ENCODE measurements around the gene MYPN. TPM values are rescaled to one million over a fixed set of nuclear protein-coding genes. Genes with fewer than 3 reads are reported as not detected.
"Not testable (repeated sequence)": the region's sequence is repeated elsewhere in the genome, so short reads cannot be mapped to it uniquely, and the experiment has no call there.

The MYPN gene
- total RNA-seq, 2 donors from 2014 or later: 0.07 to 0.27 TPM

DNA sequence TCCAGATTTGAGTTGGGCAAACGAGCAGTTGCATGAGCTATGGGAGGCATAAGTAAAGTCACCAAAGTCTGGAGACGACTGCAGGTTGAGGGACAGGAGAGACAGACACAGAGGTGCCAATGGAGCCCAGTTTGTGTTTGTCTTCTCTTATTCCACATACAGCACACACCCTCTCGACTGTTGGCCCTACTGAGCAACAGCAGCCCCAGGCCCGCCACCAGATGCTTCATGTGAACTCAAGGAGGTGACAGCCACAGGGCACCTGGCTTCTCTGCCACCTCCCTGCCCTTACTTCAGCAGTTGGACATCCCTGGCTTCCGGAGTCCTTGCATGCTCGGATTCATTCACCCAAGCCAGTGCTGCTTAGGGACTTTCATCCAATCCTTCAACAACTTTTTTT lies 129.1 kb downstream of the MYPN start:
- TF ChIP-seq CTCF (IDR thresholded peaks at IDR 0.05): no peak
- intact Hi-C loops (cut with DNase I): no loop called here
- H3K36me3 ChIP-seq: no peaks in the 10 kb centered on the region

GRCh38 chr10:68239069-68239468 lies 129.8 kb downstream of the MYPN start:
- Histone ChIP-seq H3K36me3 (no peaks in the 10 kb centered on the region), H3K4me1 (no peaks in the 10 kb centered on the region), H3K27me3 (no peaks in the 10 kb centered on the region), H3K9ac (ENCODE audit: low read depth in 2 of 2, low read length in 2 of 2) (no peak overlapping the region), H3K9me3 (no peaks in the 10 kb centered on the region), H3K27ac (no peak overlapping the region), H3K4me3 (no peak overlapping the region)
- intact Hi-C loops (cut with DNase I): no loop called here
- TF ChIP-seq CTCF (IDR thresholded peaks at IDR 0.05): no peak
- no peak for DNase-seq

More for the DNA sequence above, 129.1 kb downstream of the MYPN start:
- DNase-seq: no peak
- Histone ChIP-seq H3K9me3 (no peaks in the 10 kb centered on the region), H3K4me1 (no peaks in the 10 kb centered on the region), H3K27me3 (no peaks in the 10 kb centered on the region), H3K4me3 (no peak overlapping the region), H3K9ac (ENCODE audit: low read depth in 2 of 2, low read length in 2 of 2) (no peak overlapping the region), H3K27ac (no peak overlapping the region)

DNA sequence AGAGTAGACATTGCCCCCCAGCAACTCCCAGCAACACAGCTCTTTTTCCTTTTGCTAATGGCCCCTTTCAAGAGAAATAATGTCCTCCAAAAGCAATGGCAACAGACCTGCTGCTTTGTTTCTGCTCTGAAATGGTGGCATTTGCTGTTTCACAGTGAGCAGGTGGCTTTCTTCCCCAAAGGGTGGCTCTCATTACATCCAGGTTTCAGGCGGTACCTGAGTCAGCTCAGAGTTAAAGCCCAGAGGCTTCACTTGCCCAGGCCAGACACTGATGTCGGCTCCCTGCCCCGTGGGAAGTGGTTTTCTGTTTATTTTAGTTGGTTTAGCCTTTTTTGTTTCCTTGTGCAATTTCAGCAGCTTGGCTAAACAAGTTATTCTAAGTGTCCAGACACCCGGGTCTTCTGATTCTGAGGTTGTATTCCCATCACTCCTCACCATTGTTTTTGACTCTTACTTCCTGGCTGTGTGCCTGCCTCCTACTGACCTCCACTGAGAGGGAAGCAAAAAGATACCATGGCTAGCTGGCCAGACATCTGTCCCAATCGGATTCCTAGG lies 130.4 kb downstream of the MYPN start:
- no peak for DNase-seq
- Histone ChIP-seq H3K4me3 (no peak overlapping the region), H3K4me1 (no peaks in the 10 kb centered on the region), H3K9ac (ENCODE audit: low read depth in 2 of 2, low read length in 2 of 2) (no peak overlapping the region), H3K27me3 (no peaks in the 10 kb centered on the region), H3K27ac (no peak overlapping the region), H3K36me3 (no peaks in the 10 kb centered on the region), H3K9me3 (no peaks in the 10 kb centered on the region)
- TF ChIP-seq CTCF (IDR thresholded peaks at IDR 0.05): no peak
- intact Hi-C loops (cut with DNase I): no loop called here

DNA sequence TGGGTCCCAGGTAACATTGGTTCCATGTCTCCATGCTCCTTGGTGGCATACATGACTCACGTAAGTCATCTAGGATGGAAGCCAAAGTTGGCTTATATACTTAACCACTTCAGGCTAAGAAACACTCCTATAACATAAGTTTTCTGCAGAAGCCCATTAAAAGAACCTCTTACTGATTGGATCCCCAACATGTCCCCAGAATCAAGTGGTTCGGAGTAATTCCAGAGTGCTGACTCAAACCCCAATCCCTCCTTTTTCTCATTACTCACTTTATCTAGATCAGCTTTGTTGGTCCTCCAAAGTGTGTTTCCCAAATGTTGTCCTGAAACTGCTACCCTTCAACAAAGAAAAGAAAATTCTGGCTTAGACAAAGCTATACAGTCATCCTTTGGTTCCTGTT lies 132.8 kb downstream of the MYPN start:
- no peak overlapping the region for H3K9ac ChIP-seq (ENCODE audit: low read depth in 2 of 2, low read length in 2 of 2)
- H3K4me3 ChIP-seq: no peak overlapping the region
- H3K4me1 ChIP-seq: no peaks in the 10 kb centered on the region
- DNase-seq: no peak
- H3K27me3 ChIP-seq: no peaks in the 10 kb centered on the region
- H3K36me3 ChIP-seq: no peaks in the 10 kb centered on the region
- no peak for TF ChIP-seq CTCF (IDR thresholded peaks at IDR 0.05)
- no peaks in the 10 kb centered on the region for H3K9me3 ChIP-seq
- no peak overlapping the region for H3K27ac ChIP-seq
- intact Hi-C loops (cut with DNase I): no loop called here

- H3K9ac ChIP-seq (ENCODE audit: low read depth in 2 of 2, low read length in 2 of 2); H3K4me3 ChIP-seq; DNase-seq; intact Hi-C loops (cut with DNase I); H3K9me3 ChIP-seq; H3K27ac ChIP-seq; H3K36me3 ChIP-seq; H3K4me1 ChIP-seq; H3K27me3 ChIP-seq: not testable (repeated sequence)
Measured at GRCh38 chr10:68246397-68246796, 137.1 kb downstream of the MYPN start.

GRCh38 chr10:68247931-68248330 lies 138.6 kb downstream of the MYPN start:
- Histone ChIP-seq H3K27me3 (no peaks in the 10 kb centered on the region), H3K9me3 (no peaks in the 10 kb centered on the region), H3K36me3 (no peaks in the 10 kb centered on the region), H3K4me1 (no peaks in the 10 kb centered on the region), H3K9ac (ENCODE audit: low read depth in 2 of 2, low read length in 2 of 2) (no peak overlapping the region), H3K4me3 (no peak overlapping the region), H3K27ac (no peak overlapping the region)
- no peak for TF ChIP-seq CTCF (IDR thresholded peaks at IDR 0.05)
- DNase-seq: no peak
- intact Hi-C loops (cut with DNase I): no loop called here

Data from colonic mucosa (tissue), 4 donors.